GM19463 (cell line): ENCODE measurements around the gene ZNF324B.
"Not testable (repeated sequence)": the region's sequence is repeated elsewhere in the genome, so short reads cannot be mapped to it uniquely, and the experiment has no call there.

Experiments
- ATAC-seq: cut with Tn5 transposase; IDR thresholded peaks from one replicate; pipeline ENCODE4 v1.9.1; 2021; ENCODE audit warnings: mild to moderate bottlenecking, moderate library complexity; ENCODE audit not compliant: unreplicated experiment

Gene ZNF324B

GRCh38 chr19:58453743-58454142 is 2.3 kb downstream of the ZNF324B start:
- no peak for ATAC-seq

GRCh38 chr19:58455306-58455705 is 3.9 kb downstream of the ZNF324B start:
- ATAC-seq, result no peak

- no peak for ATAC-seq
Observed at GRCh38 chr19:58456111-58456510, 4.7 kb downstream of the ZNF324B start.

GRCh38 chr19:58460039-58460438 is 8.6 kb downstream of the ZNF324B start:
- no peak for ATAC-seq

- ATAC-seq, result peak; percentile 10
Observed at GRCh38 chr19:58466089-58466759, 14.8 kb downstream of the ZNF324B start.

- peak; percentile 95 for ATAC-seq
Observed at GRCh38 chr19:58466760-58467589, 15.6 kb downstream of the ZNF324B start, which contains the start of gene ZNF324. TSS of gene ZNF324 (plus strand) at chr19:58467080. CDS start at chr19:58469186, 2,106 bp downstream.

DNA sequence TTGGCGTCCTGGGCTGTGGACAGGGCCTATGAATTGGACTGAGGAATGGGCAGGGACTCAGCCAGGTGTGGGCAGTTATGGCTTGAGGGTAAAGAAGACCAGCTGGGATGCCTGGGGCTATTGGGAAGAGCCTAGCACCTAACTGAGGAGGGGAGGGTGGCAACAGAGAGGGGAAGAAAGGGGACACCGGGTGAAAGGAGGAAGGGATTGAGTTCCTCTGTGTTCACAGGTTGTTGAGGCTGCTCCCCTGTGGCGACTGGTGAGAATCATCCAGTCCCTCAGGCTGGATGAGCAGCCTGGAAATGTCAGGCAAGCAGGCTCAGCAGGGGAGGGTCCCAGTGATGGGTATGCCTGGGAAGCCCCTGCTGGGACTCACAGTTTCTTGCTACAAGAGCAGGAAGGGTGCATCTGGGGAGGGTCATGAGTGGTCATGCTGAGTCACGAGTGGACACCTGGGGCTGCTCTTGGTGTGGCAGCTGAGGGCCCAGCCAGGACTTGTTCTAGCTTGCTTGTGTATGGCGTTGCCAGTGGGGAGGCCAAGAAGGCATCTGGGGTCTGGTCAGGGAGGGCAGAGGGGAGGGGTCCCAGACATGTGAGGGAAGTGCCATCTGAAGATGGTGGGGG is 16.9 kb downstream of the ZNF324B start:
- no peak for ATAC-seq

GRCh38 chr19:58469241-58470013 is 18.0 kb downstream of the ZNF324B start:
- ATAC-seq, result no peak

GRCh38 chr19:58470837-58471543 is 19.6 kb downstream of the ZNF324B start:
- ATAC-seq, result not testable (repeated sequence)

DNA sequence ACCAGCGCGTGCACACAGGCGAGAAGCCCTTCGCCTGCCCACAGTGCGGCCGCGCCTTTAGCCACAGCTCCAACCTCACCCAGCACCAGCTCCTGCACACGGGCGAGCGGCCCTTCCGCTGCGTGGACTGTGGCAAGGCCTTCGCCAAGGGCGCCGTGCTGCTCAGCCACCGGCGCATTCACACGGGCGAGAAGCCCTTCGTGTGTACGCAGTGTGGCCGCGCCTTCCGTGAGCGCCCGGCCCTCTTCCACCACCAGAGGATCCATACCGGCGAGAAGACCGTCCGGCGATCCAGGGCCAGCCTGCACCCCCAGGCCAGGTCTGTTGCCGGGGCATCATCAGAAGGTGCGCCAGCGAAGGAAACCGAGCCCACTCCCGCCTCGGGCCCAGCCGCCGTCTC is 20.3 kb downstream of the ZNF324B start:
- no peak for ATAC-seq

DNA sequence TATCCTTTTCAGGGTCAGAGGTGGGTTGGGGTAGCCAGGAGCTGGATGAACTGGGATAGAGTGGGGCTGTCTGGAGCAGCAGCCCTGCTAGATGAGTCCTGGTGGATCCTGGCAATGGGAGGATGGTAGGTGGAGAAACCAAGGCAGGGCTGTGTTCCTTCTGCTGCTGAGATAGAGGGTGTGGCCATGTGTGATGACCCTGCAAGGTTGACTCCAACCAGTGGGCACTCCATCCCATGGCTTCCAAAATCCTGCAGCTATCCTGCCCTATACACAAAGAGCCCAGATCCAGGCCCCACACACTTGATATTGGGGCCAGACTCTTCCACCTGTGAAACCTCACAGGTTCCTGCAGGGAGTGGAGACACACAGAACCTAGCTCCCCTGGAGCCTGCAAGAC is 22.4 kb downstream of the ZNF324B start:
- no peak for ATAC-seq

GRCh38 chr19:58474291-58474996 is 23.0 kb downstream of the ZNF324B start:
- no peak for ATAC-seq

GRCh38 chr19:58474997-58475713 is 23.7 kb downstream of the ZNF324B start:
- no peak for ATAC-seq

DNA sequence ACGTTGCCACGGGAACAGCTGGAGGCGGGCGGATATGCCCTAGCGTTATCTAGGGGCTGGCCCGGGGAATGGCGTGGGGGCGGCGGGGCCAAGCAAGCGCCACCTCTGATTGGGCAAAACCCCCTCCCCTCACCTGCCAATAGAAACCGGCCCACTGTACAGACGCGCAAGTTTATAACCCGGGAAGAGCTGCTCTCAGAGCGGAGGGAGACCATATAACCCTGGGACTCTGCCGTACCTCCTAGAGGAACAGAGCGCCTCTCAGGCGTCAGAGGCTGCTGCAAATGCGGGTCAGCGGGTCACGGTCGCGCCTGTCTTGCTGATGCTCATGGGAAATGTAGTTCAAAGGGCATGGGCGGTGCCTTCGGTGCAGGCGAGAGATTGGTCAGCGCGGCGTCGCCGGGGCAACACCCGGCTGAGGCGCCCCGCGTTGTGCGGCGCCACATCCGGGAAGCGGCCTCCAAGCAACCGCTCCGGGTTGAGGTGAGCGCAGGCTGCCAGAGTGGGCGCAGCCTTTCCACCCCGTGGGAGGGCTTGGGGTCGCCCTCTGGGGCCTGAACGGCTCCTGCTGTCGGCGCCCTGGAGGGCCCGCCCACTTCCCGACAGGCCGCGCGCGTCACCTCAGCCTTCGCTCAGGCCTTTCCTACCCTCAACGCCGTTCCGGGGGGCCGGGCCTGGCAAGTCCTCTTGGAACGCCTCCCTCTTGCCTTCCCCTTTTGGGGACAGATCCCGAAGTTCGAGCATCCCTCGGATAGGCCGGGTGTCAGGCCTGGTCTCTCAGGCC is 24.5 kb downstream of the ZNF324B start, which contains the start of gene ZNF446:
Gene ZNF446 (plus strand): TSS at position 639 of the 784 bp plus-strand sequence. CDS start 867 bp downstream, outside the sequence.
- peak; percentile 88 for ATAC-seq

DNA sequence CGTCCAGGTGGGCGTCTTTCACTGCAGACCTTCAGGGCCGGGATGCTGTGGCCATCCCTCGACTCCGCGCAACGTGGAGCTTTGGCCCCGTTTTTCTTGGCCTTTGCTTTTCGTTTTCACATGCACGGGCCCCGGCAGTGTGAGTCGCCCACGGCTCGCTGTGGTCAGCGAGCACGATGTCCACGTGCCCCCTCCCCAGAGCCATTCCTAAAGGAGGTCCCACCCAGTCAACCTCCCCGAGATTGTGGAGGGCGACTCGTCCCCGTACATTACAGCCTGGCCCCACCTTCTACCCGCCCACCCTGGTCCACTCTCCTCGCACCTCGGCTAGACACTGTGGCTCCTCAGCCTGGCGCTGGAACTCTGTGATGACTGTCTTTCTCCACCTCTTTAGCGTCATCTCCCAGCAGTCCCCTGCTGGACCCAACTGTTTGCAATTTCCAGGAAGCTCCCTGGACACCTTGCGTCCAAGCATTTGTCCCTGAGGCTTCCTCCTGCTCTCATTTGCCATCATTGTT is 25.1 kb downstream of the ZNF324B start:
- no peak for ATAC-seq

GRCh38 chr19:58477130-58477529 is 25.7 kb downstream of the ZNF324B start:
- no peak for ATAC-seq

DNA sequence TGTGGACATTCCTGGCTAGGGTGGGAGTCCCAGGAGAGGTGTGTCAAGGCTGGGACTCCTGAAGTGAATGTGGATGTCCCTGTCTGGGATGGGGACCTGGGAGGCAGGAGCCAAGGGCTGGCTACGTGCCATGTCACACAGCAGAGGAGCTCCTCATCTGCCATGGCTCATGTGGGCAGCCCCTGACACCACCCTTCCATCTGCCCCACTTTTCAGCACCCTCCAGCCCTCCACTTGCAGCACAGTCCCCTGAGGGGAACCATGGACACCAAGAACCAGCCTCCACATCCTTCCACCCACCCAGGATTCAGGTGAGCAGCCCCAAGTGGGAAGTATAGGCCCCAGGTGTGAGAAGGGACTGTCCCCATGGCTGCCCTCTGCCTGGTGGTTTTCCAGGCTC is 26.4 kb downstream of the ZNF324B start:
- ATAC-seq, result no peak

- ATAC-seq, result no peak
Observed at GRCh38 chr19:58479303-58479702, 27.9 kb downstream of the ZNF324B start.
